Cardiac muscle cell (in vitro differentiated cells and primary cell): ENCODE results near the gene OR56B4. TPM values are rescaled to one million over a fixed set of nuclear protein-coding genes. Genes with fewer than 3 reads are reported as not detected.

ENCODE experiments used
- DNase-seq, 2 donors: peaks; one replicate each; pipeline versions ENCODE4 v3.0.0 to v3.0.0-alpha.2; 2010 to 2017; ENCODE audit warnings: low read depth in 1 of 2, low spot score in 1 of 2
- H3K27ac ChIP-seq: fragments of 200-600 bp; sonication (generic); 2 replicates; pipeline ENCODE4 v1.5.1; 2016
- H3K27me3 ChIP-seq: fragments of 200-600 bp; sonication (generic); 2 replicates; pipeline ENCODE4 v1.6.0; 2016; ENCODE audit warnings: control low read depth
- H3K36me3 ChIP-seq: fragments of 200-600 bp; sonication (generic); 2 replicates; pipeline ENCODE4 v1.5.1; 2016; ENCODE audit warnings: control low read depth
- H3K4me1 ChIP-seq: fragments of 200-600 bp; sonication (generic); 2 replicates; pipeline ENCODE4 v1.8.1; 2017; ENCODE audit warnings: low read depth, mild to moderate bottlenecking, mixed run types
- H3K4me3 ChIP-seq: fragments of 200-600 bp; sonication (generic); 2 replicates; pipeline ENCODE4 v1.5.1; 2016; ENCODE audit warnings: mild to moderate bottlenecking
- H3K9me3 ChIP-seq: fragments of 200-600 bp; sonication (generic); 2 replicates; pipeline ENCODE4 v1.5.1; 2017; ENCODE audit warnings: low read depth, mild to moderate bottlenecking, control low read depth
- CTCF ChIP-seq: IDR thresholded peaks from 2 replicates; pipeline ENCODE4 v1.5.1; 2012; ENCODE audit warnings: low read depth, mild to moderate bottlenecking, low read length
- polyA plus RNA-seq: library from polyadenylated mRNA; unstranded; fragments of >200 nt; fragmentation: Nextera tagmentation; extraction: Ambion mirVana; gene quantifications from 2 replicates; pipeline ENCODE4 v1.2.1, GENCODE V29; 2016
- total RNA-seq: library from RNA; depleted of rRNA; stranded (reverse); fragments of >200 nt; gene quantifications from 2 replicates; pipeline ENCODE4 v1.2.3, GENCODE V29; 2016

Gene OR56B4
- total and polyA plus RNA-seq, 2 experiments from 2014 or later, result 0.35 TPM; not detected in 1

GRCh38 chr11:6152126-6152525, 44.6 kb downstream of the OR56B4 start:
- H3K27ac ChIP-seq, result no peak overlapping the region
- no peaks in the 10 kb centered on the region for H3K27me3 ChIP-seq
- H3K4me1 ChIP-seq, result no peaks in the 10 kb centered on the region
- H3K4me3 ChIP-seq, result no peak overlapping the region
- TF ChIP-seq CTCF, result no peak
- no peaks in the 10 kb centered on the region for H3K9me3 ChIP-seq
- no peak for DNase-seq
- H3K36me3 ChIP-seq, result no peaks in the 10 kb centered on the region

GRCh38 chr11:6156628-6157359, 49.3 kb downstream of the OR56B4 start:
- Histone ChIP-seq H3K4me3 (no peak overlapping the region), H3K4me1 (no peaks in the 10 kb centered on the region), H3K9me3 (no peaks in the 10 kb centered on the region), H3K36me3 (no peaks in the 10 kb centered on the region), H3K27ac (no peak overlapping the region), H3K27me3 (no peaks in the 10 kb centered on the region)
- no peak for TF ChIP-seq CTCF
- no peak for DNase-seq

Other genes with a start within 250 kb of the OR56B4 start
- 0.21 and 0.71 TPM in 2 replicates for gene OR52E8, start 250.0 kb upstream of the OR56B4 start, total RNA-seq
- gene OR52E8, start 250.0 kb upstream of the OR56B4 start, polyA plus RNA-seq, result not detected in 2 replicates
- not detected in 2 replicates for gene OR52E4, start 227.1 kb upstream of the OR56B4 start, total RNA-seq
- gene OR52E4, start 227.1 kb upstream of the OR56B4 start, polyA plus RNA-seq, result not detected in 2 replicates
- gene OR52E5, start 214.5 kb upstream of the OR56B4 start, total RNA-seq, result not detected in 2 replicates
- gene OR52E5, start 214.5 kb upstream of the OR56B4 start, polyA plus RNA-seq, result not detected in 2 replicates
- gene OR56A3, start 165.4 kb upstream of the OR56B4 start, total RNA-seq, result not detected in 2 replicates
- gene OR56A3, start 165.4 kb upstream of the OR56B4 start, polyA plus RNA-seq, result not detected in 2 replicates
- gene OR56A5, start 139.2 kb upstream of the OR56B4 start, total RNA-seq, result not detected in 2 replicates
- not detected in 2 replicates for gene OR56A5, start 139.2 kb upstream of the OR56B4 start, polyA plus RNA-seq
- 1.8 TPM in 1 of 2 replicates, not detected in the other for gene OR52L1, start 120.7 kb upstream of the OR56B4 start, total RNA-seq
- not detected in 2 replicates for gene OR52L1, start 120.7 kb upstream of the OR56B4 start, polyA plus RNA-seq
- not detected in 2 replicates for gene OR56A4, start 100.7 kb upstream of the OR56B4 start, total RNA-seq
- not detected in 2 replicates for gene OR56A4, start 100.7 kb upstream of the OR56B4 start, polyA plus RNA-seq
- 0.18 TPM in 1 of 2 replicates, not detected in the other for gene OR56A1, start 76.9 kb upstream of the OR56B4 start, total RNA-seq
- gene OR56A1, start 76.9 kb upstream of the OR56B4 start, polyA plus RNA-seq, result 0.10 TPM in 1 of 2 replicates, not detected in the other
- 0.57 TPM in 1 of 2 replicates, not detected in the other for gene OR52B2, start 62.6 kb downstream of the OR56B4 start, total RNA-seq
- gene OR52B2, start 62.6 kb downstream of the OR56B4 start, polyA plus RNA-seq, result not detected in 2 replicates
- not detected in 2 replicates for gene OR52W1, start 91.5 kb downstream of the OR56B4 start, total RNA-seq
- not detected in 2 replicates for gene OR52W1, start 91.5 kb downstream of the OR56B4 start, polyA plus RNA-seq
- not detected in 2 replicates for gene C11orf42, start 97.9 kb downstream of the OR56B4 start, total RNA-seq
- gene C11orf42, start 97.9 kb downstream of the OR56B4 start, polyA plus RNA-seq, result 0.15 and 0.32 TPM in 2 replicates
- 27.5 and 46.8 TPM in 2 replicates for gene FHIP1B, start 127.0 kb downstream of the OR56B4 start, total RNA-seq
- 32.2 and 35.9 TPM in 2 replicates for gene FHIP1B, start 127.0 kb downstream of the OR56B4 start, polyA plus RNA-seq
- 0.32 and 0.83 TPM in 2 replicates for gene CNGA4, start 131.4 kb downstream of the OR56B4 start, total RNA-seq
- 0.39 TPM in 1 of 2 replicates, not detected in the other for gene CNGA4, start 131.4 kb downstream of the OR56B4 start, polyA plus RNA-seq
- 4.9 and 5.2 TPM in 2 replicates for gene CCKBR, start 152.2 kb downstream of the OR56B4 start, total RNA-seq
- 4.4 and 5.4 TPM in 2 replicates for gene CCKBR, start 152.2 kb downstream of the OR56B4 start, polyA plus RNA-seq
- 54.5 and 71.8 TPM in 2 replicates for gene CAVIN3, start 212.8 kb downstream of the OR56B4 start, total RNA-seq
- gene CAVIN3, start 212.8 kb downstream of the OR56B4 start, polyA plus RNA-seq, result 57.4 and 76.1 TPM in 2 replicates